HL-60 (cell line): ENCODE measurements around the gene FANCG.

Source experiments
- POLR2AphosphoS5 ChIP-seq: IDR thresholded peaks from 2 replicates; pipeline ENCODE4 v1.6.1; 2012; ENCODE audit warnings: low read depth
- TF ChIP-seq, protein P1 (sequence below): IDR thresholded peaks from one replicate; pipeline ENCODE4 v1.5.1; 2011; ENCODE audit warnings: low read length, control low read depth, inconsistent platforms; ENCODE audit not compliant: insufficient read depth
- TF ChIP-seq, protein P2 (sequence below): IDR thresholded peaks from 2 replicates; pipeline ENCODE4 v1.6.1; 2012; ENCODE audit warnings: low read depth; ENCODE audit not compliant: insufficient replicate concordance

DNA sequence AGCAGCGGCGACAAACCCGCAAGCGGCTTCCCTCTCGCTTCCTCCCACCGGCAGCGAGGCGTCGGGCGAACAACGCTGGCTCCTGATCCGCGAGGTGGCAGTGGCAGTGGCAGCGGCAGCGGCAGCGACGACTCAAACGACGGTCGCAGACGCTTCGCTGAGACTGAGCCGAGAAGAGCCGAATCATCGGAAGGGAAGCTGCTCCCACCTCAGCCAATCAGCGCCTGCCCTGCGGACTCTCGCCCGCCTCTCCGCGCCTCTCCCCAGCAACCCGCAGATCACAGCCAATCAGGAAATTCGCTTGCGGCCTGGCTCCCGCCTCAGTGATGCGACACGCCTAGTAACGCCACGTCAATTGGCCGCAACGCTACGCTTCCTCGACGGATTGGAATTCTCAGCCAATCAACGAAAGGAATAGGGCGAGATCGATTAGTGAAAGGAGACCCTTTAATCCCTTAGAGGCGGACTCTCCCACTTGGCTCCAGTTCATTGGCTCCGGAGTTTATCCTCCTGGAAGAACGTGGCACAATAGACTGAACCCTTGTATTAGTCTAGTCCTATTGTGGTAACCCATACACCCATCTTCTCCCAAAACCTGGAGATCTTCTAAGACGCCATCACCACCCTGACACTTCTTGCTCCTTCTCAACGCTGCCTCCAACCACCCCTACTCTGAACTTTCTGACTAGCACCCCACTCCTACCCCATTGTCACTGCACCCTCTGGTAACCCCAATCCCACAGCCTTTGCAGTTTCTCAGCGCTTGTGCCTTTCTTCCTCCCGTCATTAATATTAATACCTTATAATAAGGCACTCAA, 7.1 kb downstream of the FANCG start, which contains the start of gene VCP:
- peak; percentile 94 for TF ChIP-seq POLR2AphosphoS5
- TF ChIP-seq, protein P1, sequence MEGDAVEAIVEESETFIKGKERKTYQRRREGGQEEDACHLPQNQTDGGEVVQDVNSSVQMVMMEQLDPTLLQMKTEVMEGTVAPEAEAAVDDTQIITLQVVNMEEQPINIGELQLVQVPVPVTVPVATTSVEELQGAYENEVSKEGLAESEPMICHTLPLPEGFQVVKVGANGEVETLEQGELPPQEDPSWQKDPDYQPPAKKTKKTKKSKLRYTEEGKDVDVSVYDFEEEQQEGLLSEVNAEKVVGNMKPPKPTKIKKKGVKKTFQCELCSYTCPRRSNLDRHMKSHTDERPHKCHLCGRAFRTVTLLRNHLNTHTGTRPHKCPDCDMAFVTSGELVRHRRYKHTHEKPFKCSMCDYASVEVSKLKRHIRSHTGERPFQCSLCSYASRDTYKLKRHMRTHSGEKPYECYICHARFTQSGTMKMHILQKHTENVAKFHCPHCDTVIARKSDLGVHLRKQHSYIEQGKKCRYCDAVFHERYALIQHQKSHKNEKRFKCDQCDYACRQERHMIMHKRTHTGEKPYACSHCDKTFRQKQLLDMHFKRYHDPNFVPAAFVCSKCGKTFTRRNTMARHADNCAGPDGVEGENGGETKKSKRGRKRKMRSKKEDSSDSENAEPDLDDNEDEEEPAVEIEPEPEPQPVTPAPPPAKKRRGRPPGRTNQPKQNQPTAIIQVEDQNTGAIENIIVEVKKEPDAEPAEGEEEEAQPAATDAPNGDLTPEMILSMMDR: no peak
- TF ChIP-seq, protein P2, sequence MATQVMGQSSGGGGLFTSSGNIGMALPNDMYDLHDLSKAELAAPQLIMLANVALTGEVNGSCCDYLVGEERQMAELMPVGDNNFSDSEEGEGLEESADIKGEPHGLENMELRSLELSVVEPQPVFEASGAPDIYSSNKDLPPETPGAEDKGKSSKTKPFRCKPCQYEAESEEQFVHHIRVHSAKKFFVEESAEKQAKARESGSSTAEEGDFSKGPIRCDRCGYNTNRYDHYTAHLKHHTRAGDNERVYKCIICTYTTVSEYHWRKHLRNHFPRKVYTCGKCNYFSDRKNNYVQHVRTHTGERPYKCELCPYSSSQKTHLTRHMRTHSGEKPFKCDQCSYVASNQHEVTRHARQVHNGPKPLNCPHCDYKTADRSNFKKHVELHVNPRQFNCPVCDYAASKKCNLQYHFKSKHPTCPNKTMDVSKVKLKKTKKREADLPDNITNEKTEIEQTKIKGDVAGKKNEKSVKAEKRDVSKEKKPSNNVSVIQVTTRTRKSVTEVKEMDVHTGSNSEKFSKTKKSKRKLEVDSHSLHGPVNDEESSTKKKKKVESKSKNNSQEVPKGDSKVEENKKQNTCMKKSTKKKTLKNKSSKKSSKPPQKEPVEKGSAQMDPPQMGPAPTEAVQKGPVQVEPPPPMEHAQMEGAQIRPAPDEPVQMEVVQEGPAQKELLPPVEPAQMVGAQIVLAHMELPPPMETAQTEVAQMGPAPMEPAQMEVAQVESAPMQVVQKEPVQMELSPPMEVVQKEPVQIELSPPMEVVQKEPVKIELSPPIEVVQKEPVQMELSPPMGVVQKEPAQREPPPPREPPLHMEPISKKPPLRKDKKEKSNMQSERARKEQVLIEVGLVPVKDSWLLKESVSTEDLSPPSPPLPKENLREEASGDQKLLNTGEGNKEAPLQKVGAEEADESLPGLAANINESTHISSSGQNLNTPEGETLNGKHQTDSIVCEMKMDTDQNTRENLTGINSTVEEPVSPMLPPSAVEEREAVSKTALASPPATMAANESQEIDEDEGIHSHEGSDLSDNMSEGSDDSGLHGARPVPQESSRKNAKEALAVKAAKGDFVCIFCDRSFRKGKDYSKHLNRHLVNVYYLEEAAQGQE: no peak
